ENCODE measurements around the gene SLC29A2. TPM values are rescaled to one million over a fixed set of nuclear protein-coding genes. Genes with fewer than 3 reads are reported as not detected.

The SLC29A2 gene
- total RNA-seq, 1 donor from 2014 or later, result 2.8 TPM

GRCh38 chr11:66346476-66347424 is 24.8 kb downstream of the SLC29A2 start:
- Mint-ChIP-seq H3K36me3 (ENCODE audit: unreplicated experiment) (peaks cover 4% of the 10 kb centered on the region), H3K9me3 (ENCODE audit: unreplicated experiment) (peaks cover 21% of the 10 kb centered on the region), H3K4me3 (ENCODE audit: unreplicated experiment) (peak overlapping the region; percentile 97), H3K4me1 (ENCODE audit: low read depth, unreplicated experiment) (peaks cover 21% of the 10 kb centered on the region), H3K27ac (ENCODE audit: unreplicated experiment) (peak overlapping the region; percentile 77), H3K27me3 (ENCODE audit: unreplicated experiment) (peaks cover 7% of the 10 kb centered on the region)
- peak; percentile 42 for DNase-seq
- TF ChIP-seq, protein P1, sequence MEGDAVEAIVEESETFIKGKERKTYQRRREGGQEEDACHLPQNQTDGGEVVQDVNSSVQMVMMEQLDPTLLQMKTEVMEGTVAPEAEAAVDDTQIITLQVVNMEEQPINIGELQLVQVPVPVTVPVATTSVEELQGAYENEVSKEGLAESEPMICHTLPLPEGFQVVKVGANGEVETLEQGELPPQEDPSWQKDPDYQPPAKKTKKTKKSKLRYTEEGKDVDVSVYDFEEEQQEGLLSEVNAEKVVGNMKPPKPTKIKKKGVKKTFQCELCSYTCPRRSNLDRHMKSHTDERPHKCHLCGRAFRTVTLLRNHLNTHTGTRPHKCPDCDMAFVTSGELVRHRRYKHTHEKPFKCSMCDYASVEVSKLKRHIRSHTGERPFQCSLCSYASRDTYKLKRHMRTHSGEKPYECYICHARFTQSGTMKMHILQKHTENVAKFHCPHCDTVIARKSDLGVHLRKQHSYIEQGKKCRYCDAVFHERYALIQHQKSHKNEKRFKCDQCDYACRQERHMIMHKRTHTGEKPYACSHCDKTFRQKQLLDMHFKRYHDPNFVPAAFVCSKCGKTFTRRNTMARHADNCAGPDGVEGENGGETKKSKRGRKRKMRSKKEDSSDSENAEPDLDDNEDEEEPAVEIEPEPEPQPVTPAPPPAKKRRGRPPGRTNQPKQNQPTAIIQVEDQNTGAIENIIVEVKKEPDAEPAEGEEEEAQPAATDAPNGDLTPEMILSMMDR (IDR thresholded peaks at IDR 0.05; ENCODE audit: partially characterized antibody, unreplicated experiment), result no peak

- Mint-ChIP-seq H3K36me3 (ENCODE audit: unreplicated experiment) (peaks cover 4% of the 10 kb centered on the region), H3K27me3 (ENCODE audit: unreplicated experiment) (peaks cover 7% of the 10 kb centered on the region), H3K4me3 (ENCODE audit: unreplicated experiment) (peak overlapping the region; percentile 97), H3K4me1 (ENCODE audit: low read depth, unreplicated experiment) (peaks cover 21% of the 10 kb centered on the region), H3K27ac (ENCODE audit: unreplicated experiment) (peak overlapping the region; percentile 91), H3K9me3 (ENCODE audit: unreplicated experiment) (peaks cover 21% of the 10 kb centered on the region)
- no peak for DNase-seq
- TF ChIP-seq, protein P1 (IDR thresholded peaks at IDR 0.05; ENCODE audit: partially characterized antibody, unreplicated experiment), result no peak
Observed at GRCh38 chr11:66345316-66345649, 26.3 kb downstream of the SLC29A2 start.

DNA sequence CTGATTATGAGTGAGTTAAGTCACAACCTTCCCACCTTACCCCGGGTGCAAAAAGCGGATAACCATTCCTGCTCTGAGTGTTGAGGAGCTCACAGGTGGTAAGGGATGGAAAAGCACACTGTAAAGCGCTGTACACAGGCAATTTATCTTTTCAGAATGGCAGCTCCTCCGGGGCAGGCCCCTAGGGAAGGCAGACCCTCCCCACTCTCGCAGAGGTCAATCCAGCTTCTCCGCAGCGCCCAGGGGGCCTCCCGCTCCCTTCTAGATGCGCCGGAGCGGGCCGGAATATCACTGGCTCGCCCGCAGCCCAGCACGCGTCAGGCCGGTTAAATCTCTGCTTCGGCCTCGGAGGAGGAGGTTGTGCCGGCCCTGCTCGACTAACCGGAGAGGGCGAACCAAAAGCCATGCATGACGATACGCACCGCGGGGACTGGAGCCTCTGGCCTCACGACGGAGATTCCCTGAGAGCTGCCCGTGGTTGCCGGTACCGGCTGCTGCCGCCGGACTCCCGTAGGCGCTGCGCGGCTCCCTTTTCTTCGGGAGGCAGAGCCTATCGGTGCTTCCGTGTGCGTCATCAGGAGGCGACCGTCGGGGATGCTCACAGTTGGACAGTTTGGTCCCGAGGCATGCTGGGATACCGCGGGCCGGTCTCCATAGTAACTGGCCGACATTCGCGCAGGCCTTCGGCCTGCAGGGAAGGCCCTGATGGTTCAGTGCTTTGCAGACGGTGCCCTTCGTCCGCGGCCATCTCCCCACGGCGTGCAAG is 26.8 kb downstream of the SLC29A2 start, which contains the start of gene BRMS1:
BRMS1 (minus strand) TSS at position 555 of the 766 bp plus-strand sequence. CDS start 2,870 bp downstream, outside the sequence.
- Mint-ChIP-seq H3K27me3 (ENCODE audit: unreplicated experiment) (peaks cover 7% of the 10 kb centered on the region), H3K4me3 (ENCODE audit: unreplicated experiment) (peak within 1 kb of the TSS; percentile 97), H3K36me3 (ENCODE audit: unreplicated experiment) (peaks cover 4% of the 10 kb centered on the region), H3K27ac (ENCODE audit: unreplicated experiment) (peak within 1 kb of the TSS; percentile 91), H3K9me3 (ENCODE audit: unreplicated experiment) (peaks cover 21% of the 10 kb centered on the region), H3K4me1 (ENCODE audit: low read depth, unreplicated experiment) (peaks cover 21% of the 10 kb centered on the region)
- DNase-seq, result peak; percentile 96
- TF ChIP-seq, protein P1 (IDR thresholded peaks at IDR 0.05; ENCODE audit: partially characterized antibody, unreplicated experiment), result no peak

DNA sequence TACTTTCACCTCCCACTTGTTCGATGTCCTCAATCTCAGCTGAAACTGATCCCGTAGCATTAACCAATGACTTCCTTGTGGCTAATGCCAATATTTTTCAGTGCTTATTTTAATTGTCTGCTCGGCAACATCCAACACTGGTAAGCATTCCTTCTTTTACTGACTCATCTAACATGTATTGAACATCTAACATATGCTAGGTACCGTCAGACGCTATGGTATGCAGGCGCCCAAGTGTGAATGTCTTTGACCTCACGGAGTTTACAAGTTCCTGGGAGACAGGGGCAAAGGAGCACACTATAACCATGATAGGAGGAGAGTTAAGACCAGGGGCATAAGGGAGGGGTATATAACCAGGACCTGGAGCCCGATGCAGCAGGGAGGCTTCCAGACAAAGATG is 28.4 kb downstream of the SLC29A2 start:
- no peak for DNase-seq
- peak overlapping the region; percentile 52 for H3K27ac Mint-ChIP-seq (ENCODE audit: unreplicated experiment)
- TF ChIP-seq, protein P1 (IDR thresholded peaks at IDR 0.05; ENCODE audit: partially characterized antibody, unreplicated experiment), result no peak
- H3K27me3 Mint-ChIP-seq (ENCODE audit: unreplicated experiment), result peaks cover 10% of the 10 kb centered on the region
- H3K36me3 Mint-ChIP-seq (ENCODE audit: unreplicated experiment), result peaks cover 4% of the 10 kb centered on the region
- peak overlapping the region; percentile 97 for H3K4me3 Mint-ChIP-seq (ENCODE audit: unreplicated experiment)
- peaks cover 23% of the 10 kb centered on the region for H3K4me1 Mint-ChIP-seq (ENCODE audit: low read depth, unreplicated experiment)
- peaks cover 18% of the 10 kb centered on the region for H3K9me3 Mint-ChIP-seq (ENCODE audit: unreplicated experiment)
